ENCODE data around the gene TCF19.
"Not testable (repeated sequence)": the region's sequence is repeated elsewhere in the genome, so short reads cannot be mapped to it uniquely, and the experiment has no call there.

TCF19 gene

DNA sequence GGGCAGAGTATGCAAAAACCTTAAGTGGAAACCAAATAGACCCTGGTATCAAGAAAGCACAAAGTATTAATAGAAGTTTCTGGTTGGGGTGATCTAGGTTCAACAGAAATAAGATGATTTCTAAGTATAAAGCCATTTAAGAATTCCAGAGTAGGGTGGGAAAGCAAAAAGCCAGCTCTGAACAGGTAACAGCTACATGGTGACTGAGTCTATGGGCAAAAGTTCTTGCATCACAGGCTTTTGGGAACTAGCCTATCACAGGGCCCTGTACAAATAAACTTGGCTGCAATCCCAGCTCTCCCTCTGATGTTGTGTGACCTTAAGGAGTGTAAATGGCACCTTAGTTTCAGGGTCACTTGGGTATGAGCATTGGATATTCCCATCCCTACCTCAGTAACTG, 5.5 kb downstream of the TCF19 start:
- Histone ChIP-seq H3K36me3 (ENCODE audit: control insufficient read depth in 2 of 2, insufficient read depth in 2 of 2, low read length in 2 of 2) (peaks cover 0 to 3% of the 10 kb centered on the region in 2 donors), H3K27me3 (ENCODE audit: control insufficient read depth in 1 of 2, insufficient read depth in 2 of 2, low read length in 2 of 2) (no peaks in the 10 kb centered on the region), H3K4me1 (ENCODE audit: control insufficient read depth, insufficient read depth, low read length) (peaks cover 10% of the 10 kb centered on the region), H3K9ac (ENCODE audit: low read length in 2 of 2) (no peak overlapping the region), H3K4me3 (ENCODE audit: low read length in 2 of 2) (no peak overlapping the region), H3K9me3 (ENCODE audit: control insufficient read depth in 2 of 2, low read length in 2 of 2) (no peaks in the 10 kb centered on the region), H3K27ac (ENCODE audit: low read length) (no peak overlapping the region)

DNA sequence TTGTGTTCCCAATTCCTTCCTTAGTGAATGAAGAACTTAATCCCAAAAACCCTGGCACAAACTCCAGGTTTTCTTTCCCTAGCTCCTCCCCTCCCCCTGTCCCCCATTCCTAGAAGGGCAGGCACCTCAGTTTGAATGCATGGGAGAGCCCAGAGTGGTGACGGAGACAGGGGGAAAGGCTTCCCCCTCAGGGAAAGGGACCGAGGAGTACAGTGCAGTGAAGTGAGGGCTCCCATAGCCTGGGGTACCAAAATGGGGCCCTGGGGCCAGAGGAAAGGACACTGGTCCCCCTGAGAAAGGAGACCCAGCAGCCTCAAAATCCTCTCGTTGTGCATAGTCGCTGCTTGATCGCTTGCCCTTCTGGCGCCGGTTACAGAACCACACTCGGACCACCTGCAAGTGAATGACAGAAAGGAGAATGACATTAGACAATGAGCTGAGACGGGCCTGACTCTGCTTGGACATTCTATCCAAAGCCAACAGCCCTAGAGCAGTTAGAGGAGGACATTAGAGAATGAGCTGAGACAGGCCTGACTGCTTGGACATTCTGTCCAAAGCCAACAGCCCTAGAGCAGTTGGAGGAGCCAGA, 6.2 kb downstream of the TCF19 start:
- H3K9ac ChIP-seq (ENCODE audit: low read length in 2 of 2); H3K4me1 ChIP-seq (ENCODE audit: control insufficient read depth, insufficient read depth, low read length); H3K4me3 ChIP-seq (ENCODE audit: low read length in 2 of 2): not testable (repeated sequence)

DNA sequence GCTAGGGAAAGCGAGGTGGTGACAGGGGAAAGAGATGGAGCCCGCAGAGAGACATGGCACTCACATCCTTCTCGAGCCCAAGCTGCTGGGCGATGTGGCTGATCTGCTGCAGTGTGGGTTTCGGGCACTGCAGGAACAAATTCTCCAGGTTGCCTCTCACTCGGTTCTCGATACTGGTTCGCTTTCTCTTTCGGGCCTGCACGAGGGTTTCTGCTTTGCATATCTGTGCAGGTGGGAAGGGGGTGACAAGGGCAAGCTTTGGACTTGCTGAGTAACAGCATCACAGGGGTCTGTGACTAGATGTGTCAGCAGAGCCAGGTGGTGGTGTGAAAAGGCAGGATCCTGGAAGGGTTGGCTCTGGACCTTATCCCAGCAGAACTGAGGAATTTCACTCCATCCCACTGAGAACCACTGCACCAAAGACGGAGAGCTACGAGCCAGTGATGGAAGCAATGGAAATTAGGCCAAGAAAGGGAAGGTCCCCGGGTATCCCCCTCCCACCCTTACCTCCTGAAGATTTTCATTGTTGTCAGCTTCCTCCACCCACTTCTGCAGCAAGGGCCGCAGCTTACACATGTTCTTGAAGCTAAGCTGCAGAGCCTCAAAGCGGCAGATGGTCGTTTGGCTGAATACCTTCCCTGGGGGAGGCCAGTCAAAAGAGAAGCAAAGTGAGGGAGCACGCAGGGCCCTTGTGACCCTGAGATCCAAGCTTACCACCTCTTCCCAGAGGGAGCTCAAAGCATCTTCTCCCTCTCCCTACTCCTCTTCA, 6.9 kb downstream of the TCF19 start:
- not testable (repeated sequence) for H3K9me3 ChIP-seq (ENCODE audit: control insufficient read depth in 2 of 2, low read length in 2 of 2)

More for the DNA sequence above, 6.2 kb downstream of the TCF19 start:
- H3K9me3 ChIP-seq (ENCODE audit: control insufficient read depth in 2 of 2, low read length in 2 of 2); H3K27ac ChIP-seq (ENCODE audit: low read length); H3K27me3 ChIP-seq (ENCODE audit: control insufficient read depth in 1 of 2, insufficient read depth in 2 of 2, low read length in 2 of 2); H3K36me3 ChIP-seq (ENCODE audit: control insufficient read depth in 2 of 2, insufficient read depth in 2 of 2, low read length in 2 of 2): not testable (repeated sequence)

DNA sequence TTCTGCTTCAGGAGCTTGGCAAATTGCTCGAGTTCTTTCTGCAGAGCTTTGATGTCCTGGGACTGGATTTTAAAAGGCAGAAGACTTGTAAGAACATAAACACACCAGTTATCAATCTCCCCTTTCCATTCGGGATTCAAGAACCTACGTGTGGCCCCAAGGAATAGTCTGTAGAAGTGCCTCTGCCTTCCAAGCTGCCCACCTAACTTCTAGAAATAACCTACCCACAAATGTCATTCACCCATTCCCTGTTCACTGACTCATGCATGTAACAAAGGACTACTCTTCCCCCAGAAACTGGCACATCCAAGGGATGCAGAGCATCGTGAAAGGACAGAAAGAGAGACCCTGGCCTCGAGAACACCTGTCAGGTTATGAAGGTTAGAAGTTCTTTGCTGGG, 7.6 kb downstream of the TCF19 start:
- Histone ChIP-seq H3K36me3 (ENCODE audit: control insufficient read depth in 2 of 2, insufficient read depth in 2 of 2, low read length in 2 of 2) (peaks cover 0 to 3% of the 10 kb centered on the region in 2 donors), H3K27ac (ENCODE audit: low read length) (no peak overlapping the region), H3K4me1 (ENCODE audit: control insufficient read depth, insufficient read depth, low read length) (no peaks in the 10 kb centered on the region), H3K9ac (ENCODE audit: low read length in 2 of 2) (no peak overlapping the region), H3K4me3 (ENCODE audit: low read length in 2 of 2) (no peak overlapping the region), H3K27me3 (ENCODE audit: control insufficient read depth in 1 of 2, insufficient read depth in 2 of 2, low read length in 2 of 2) (no peaks in the 10 kb centered on the region), H3K9me3 (ENCODE audit: control insufficient read depth in 2 of 2, low read length in 2 of 2) (no peaks in the 10 kb centered on the region)

More for the DNA sequence above, 6.9 kb downstream of the TCF19 start:
- H3K4me1 ChIP-seq (ENCODE audit: control insufficient read depth, insufficient read depth, low read length); H3K27ac ChIP-seq (ENCODE audit: low read length); H3K36me3 ChIP-seq (ENCODE audit: control insufficient read depth in 2 of 2, insufficient read depth in 2 of 2, low read length in 2 of 2); H3K27me3 ChIP-seq (ENCODE audit: control insufficient read depth in 1 of 2, insufficient read depth in 2 of 2, low read length in 2 of 2); H3K4me3 ChIP-seq (ENCODE audit: low read length in 2 of 2); H3K9ac ChIP-seq (ENCODE audit: low read length in 2 of 2): not testable (repeated sequence)

DNA sequence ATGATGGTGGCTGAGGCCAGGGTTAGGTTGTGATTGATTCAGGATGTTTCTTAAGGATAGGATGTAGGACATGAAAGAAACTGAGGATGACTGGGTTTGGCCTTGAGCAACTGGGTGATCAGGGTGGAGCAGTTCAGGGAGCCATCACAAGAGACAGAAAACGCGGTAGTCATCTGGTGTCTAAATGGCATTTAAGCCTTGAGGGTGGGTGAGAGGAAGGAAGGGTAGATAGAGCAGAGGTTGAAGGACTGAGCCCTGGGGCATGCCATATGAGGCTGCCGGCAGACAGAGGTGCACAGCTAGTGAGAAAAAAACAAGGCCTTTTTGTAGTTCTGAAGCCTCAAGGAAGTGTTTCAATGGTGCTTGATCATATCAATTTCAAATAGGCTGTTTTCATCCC, 10.2 kb downstream of the TCF19 start:
- Histone ChIP-seq H3K9ac (ENCODE audit: low read length in 2 of 2) (no peak overlapping the region), H3K36me3 (ENCODE audit: control insufficient read depth in 2 of 2, insufficient read depth in 2 of 2, low read length in 2 of 2) (no peaks in the 10 kb centered on the region), H3K9me3 (ENCODE audit: control insufficient read depth in 2 of 2, low read length in 2 of 2) (no peaks in the 10 kb centered on the region), H3K4me1 (ENCODE audit: control insufficient read depth, insufficient read depth, low read length) (no peaks in the 10 kb centered on the region), H3K4me3 (ENCODE audit: low read length in 2 of 2) (no peak overlapping the region), H3K27ac (ENCODE audit: low read length) (no peak overlapping the region), H3K27me3 (ENCODE audit: control insufficient read depth in 1 of 2, insufficient read depth in 2 of 2, low read length in 2 of 2) (no peaks in the 10 kb centered on the region)

DNA sequence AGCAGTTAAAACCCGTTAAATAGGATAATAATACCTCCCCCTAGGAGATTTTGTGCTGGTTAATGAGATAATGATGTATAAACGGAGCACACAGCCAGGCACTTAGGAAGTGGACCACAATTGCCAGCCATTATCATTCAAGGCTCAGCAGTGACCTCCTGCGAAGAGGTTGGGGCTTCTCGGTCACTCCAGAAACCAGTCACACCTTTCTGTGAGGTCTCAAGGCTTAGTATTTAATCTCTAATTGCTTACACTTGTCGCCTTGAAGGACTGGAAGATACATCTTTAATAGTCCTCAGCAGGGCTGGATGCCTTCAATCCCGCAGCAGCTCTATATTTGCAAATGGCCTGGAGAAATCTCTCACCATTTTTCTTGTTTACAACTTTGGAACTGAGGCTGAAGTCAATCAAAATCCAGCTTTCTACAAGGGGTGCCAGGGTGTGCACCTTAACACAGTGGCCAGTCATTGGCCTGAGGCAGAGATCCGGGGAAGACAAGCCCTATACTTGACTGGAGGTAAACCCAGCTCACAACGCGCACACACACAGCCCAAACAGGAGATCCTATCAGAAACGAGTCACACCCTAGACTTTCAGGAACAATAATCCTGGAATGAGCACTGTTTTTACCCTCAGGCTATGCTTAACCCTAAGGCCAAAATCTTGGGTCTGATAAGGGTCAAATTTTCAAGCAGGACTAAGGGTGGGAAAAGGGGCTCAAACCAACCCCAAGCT, 10.9 kb downstream of the TCF19 start:
- Histone ChIP-seq H3K9me3 (ENCODE audit: control insufficient read depth in 2 of 2, low read length in 2 of 2) (no peaks in the 10 kb centered on the region), H3K27ac (ENCODE audit: low read length) (no peak overlapping the region)

DNA sequence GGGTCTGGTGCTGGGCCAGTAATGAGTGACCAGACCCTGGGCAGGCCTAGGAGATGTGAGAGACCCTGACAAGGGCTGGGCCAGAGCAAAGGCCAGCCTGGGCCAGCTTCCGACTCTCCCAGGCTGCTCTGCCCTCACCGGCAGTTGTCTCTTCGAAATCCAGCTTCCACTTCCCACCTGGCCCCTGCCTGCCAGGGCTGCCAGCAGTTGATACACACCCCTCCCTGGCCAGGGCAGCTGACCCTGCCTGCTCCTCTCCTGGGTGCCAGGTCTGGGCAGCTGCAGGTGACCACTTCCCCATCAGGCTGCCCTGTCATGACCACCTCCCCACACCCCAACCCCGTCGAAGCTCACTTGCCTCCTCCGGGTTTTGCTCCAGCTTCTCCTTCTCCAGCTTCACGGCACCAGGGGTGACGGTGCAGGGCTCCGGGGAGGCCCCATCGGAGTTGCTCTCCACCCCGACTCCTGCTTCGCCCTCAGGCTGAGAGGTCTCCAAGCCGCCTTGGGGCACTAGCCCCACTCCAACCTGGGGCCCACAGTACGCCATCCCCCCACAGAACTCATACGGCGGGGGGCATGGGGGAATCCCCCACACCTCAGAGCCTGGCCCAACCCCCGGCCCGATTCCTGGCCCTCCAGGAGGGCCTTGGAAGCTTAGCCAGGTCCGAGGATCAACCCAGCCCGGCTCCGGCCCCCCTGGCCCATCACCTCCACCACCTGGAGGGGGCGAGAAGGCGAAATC, 11.6 kb downstream of the TCF19 start:
- not testable (repeated sequence) for H3K27ac ChIP-seq (ENCODE audit: low read length); H3K9ac ChIP-seq (ENCODE audit: low read length in 2 of 2); H3K27me3 ChIP-seq (ENCODE audit: control insufficient read depth in 1 of 2, insufficient read depth in 2 of 2, low read length in 2 of 2); H3K9me3 ChIP-seq (ENCODE audit: control insufficient read depth in 2 of 2, low read length in 2 of 2); H3K4me3 ChIP-seq (ENCODE audit: low read length in 2 of 2); H3K4me1 ChIP-seq (ENCODE audit: control insufficient read depth, insufficient read depth, low read length); H3K36me3 ChIP-seq (ENCODE audit: control insufficient read depth in 2 of 2, insufficient read depth in 2 of 2, low read length in 2 of 2)

More for the DNA sequence above, 10.9 kb downstream of the TCF19 start:
- Histone ChIP-seq H3K36me3 (ENCODE audit: control insufficient read depth in 2 of 2, insufficient read depth in 2 of 2, low read length in 2 of 2) (no peaks in the 10 kb centered on the region), H3K4me1 (ENCODE audit: control insufficient read depth, insufficient read depth, low read length) (no peaks in the 10 kb centered on the region), H3K9ac (ENCODE audit: low read length in 2 of 2) (no peak overlapping the region), H3K27me3 (ENCODE audit: control insufficient read depth in 1 of 2, insufficient read depth in 2 of 2, low read length in 2 of 2) (no peaks in the 10 kb centered on the region), H3K4me3 (ENCODE audit: low read length in 2 of 2) (no peak overlapping the region)

DNA sequence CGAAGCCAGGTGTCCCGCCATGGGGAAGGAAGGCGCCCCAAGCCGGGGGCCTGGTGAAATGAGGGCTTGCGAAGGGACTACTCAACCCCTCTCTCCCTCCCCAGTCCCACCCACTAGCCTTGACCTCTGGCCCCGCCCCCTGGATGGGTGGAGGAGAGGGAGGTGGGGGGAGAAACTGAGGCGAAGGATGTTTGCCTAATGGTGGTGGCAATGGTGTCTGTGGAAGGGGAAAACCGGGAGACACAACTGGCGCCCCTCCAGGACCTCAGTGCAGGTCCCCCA, 12.2 kb downstream of the TCF19 start, which contains the start of gene POU5F1:
Gene POU5F1 (minus strand): TSS at position 83 of the 282 bp plus-strand sequence. CDS start 62 bp downstream, at position 21.
- Histone ChIP-seq H3K27me3 (ENCODE audit: control insufficient read depth in 1 of 2, insufficient read depth in 2 of 2, low read length in 2 of 2) (no peaks in the 10 kb centered on the region), H3K9me3 (ENCODE audit: control insufficient read depth in 2 of 2, low read length in 2 of 2) (no peaks in the 10 kb centered on the region), H3K4me3 (ENCODE audit: low read length in 2 of 2) (no peak within 1 kb of the TSS), H3K4me1 (ENCODE audit: control insufficient read depth, insufficient read depth, low read length) (no peaks in the 10 kb centered on the region), H3K27ac (ENCODE audit: low read length) (no peak within 1 kb of the TSS), H3K9ac (ENCODE audit: low read length in 2 of 2) (no peak within 1 kb of the TSS), H3K36me3 (ENCODE audit: control insufficient read depth in 2 of 2, insufficient read depth in 2 of 2, low read length in 2 of 2) (no peaks in the 10 kb centered on the region)

DNA sequence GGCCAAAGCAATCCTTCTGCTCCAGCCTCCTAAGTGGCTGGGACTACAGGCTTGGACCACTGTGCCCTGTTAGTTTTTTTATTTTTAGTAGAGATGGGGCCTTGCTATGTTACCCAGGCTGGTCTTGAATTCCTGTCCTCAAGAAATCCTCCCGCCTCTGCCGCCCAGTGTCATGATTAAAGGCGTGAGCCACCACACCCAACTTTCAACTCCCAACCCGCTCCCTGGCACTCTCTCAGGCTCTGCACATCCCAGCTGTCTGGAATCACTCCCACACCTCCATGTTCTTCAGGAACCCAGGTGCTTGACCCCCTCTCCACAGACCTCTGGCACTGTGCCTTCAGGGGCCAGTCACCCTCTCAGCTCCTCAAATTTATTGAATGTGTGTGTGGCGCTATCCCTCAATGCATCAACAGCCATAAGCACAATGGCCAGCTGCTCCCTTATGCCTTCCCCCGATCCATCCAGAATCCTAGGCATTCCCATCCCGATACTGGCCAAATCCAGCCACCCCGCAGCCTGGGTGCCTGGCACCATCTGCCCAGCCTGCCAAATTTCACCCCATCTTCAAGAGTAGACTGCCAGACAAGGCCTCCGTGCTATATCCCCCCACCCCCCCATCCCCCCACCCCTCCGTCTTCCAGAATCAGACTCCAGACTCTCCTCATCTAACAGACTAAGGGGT, 12.7 kb downstream of the TCF19 start:
- Histone ChIP-seq H3K36me3 (ENCODE audit: control insufficient read depth in 2 of 2, insufficient read depth in 2 of 2, low read length in 2 of 2) (no peaks in the 10 kb centered on the region), H3K9ac (ENCODE audit: low read length in 2 of 2) (no peak overlapping the region), H3K27me3 (ENCODE audit: control insufficient read depth in 1 of 2, insufficient read depth in 2 of 2, low read length in 2 of 2) (no peaks in the 10 kb centered on the region)

More for the DNA sequence above, 12.7 kb downstream of the TCF19 start:
- Histone ChIP-seq H3K4me1 (ENCODE audit: control insufficient read depth, insufficient read depth, low read length) (peaks cover 2% of the 10 kb centered on the region), H3K9me3 (ENCODE audit: control insufficient read depth in 2 of 2, low read length in 2 of 2) (no peaks in the 10 kb centered on the region), H3K4me3 (ENCODE audit: low read length in 2 of 2) (no peak overlapping the region), H3K27ac (ENCODE audit: low read length) (no peak overlapping the region)
